Endometrium (tissue), 2 donors: ENCODE data around the gene ZFP14.

Experiments
- FAIRE-seq: peaks from 2 replicates; lab custom pipeline; 2012; peaks lifted over from hg19 to GRCh38; lab: Jason Lieb, UNC
- donor health status: control.
- donor health status: control.

The ZFP14 gene

GRCh38 chr19:36378625-36379509 lies at the start of gene ZFP14:
Gene ZFP14 (minus strand): TSS chr19:36379201. CDS start chr19:36367892, 11,309 bp downstream.
- no peak for FAIRE-seq

- FAIRE-seq, result no peak
Observed at GRCh38 chr19:36423925-36424324, 44.9 kb upstream of the ZFP14 start.

- FAIRE-seq, result no peak
Observed at GRCh38 chr19:36421749-36422481, 42.9 kb upstream of the ZFP14 start.

DNA sequence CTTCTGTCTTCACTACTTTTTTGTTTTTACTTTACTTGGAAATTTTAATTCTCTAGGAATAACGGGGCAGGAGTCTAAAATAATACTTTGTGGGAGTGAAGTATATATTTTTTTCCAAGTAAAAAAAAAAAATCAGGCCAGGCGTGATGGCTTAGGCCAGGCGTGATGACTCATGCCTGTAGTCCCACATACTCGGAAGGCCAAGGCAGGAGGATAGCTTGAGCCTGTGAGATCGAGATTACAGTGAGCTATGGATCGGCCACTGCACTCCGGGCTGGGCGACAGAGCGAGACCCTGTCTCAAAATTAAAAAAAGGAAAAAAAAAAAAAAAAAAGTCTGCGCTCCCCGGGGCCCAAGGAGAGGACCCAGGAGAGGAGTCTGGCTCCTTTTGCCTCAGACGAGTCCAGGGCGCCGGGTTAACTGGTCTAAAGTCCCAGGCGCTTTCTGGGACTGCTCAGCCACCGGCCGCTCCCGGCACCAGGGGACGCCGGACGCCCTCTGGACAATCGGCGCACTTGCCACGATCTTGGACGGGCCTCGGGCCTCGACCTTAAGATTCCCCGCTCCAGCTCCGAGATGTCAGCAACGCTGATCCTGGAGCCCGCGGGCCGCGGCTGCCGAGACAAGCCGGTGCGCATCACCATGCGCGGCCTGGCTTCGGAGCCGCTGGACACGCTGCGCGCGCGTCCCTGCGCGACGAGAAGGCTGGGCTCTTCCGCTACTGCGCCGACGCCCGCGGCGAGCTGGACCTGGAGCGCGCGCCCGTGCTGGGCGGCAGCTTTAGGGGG lies 42.2 kb upstream of the ZFP14 start:
- no peak for FAIRE-seq

DNA sequence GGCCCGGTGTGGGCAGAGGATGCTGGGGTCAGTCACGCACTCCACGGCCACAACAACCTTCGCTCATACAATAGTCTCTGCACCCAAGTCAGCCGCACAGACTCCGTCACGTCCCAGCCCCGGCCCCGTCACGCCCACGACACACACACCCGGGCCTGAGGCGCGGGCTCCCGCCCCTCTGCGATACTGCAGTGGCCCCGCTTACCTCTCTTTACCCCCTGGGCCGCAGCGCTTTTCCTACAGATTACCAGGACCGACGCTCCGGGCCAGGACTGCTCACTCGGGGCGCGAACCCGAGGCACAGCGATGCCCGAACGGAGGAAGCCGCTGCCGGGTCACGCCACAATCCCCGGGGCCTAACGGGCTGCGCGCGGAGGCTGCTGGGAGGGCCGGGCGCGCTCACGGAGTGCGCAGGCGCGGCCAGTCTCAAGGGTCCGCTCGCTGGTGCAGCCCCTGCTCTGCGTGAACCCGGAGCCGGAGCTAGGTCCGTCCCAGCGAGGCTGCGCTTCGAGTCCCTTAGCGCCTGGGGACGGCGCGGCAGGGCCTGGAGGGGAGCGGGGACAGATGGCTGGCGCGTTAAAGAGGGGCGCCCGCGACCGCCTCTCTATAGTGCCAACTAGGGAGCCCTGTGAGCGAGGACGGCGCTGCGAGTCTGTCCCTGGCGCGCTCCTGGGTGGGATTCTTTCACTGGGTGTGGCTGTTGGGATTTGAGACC lies 39.4 kb upstream of the ZFP14 start, which contains the start of gene ZFP82:
Gene ZFP82, minus strand, starts transcription at position 358 of the 715 bp plus-strand sequence. CDS start 8,855 bp downstream, outside the sequence.
- FAIRE-seq, result no peak

GRCh38 chr19:36417752-36418286 lies 38.8 kb upstream of the ZFP14 start:
- no peak for FAIRE-seq

GRCh38 chr19:36409841-36410240 lies 30.8 kb upstream of the ZFP14 start:
- FAIRE-seq, result no peak

- FAIRE-seq, result no peak
Observed at GRCh38 chr19:36408101-36408500, 29.1 kb upstream of the ZFP14 start.

DNA sequence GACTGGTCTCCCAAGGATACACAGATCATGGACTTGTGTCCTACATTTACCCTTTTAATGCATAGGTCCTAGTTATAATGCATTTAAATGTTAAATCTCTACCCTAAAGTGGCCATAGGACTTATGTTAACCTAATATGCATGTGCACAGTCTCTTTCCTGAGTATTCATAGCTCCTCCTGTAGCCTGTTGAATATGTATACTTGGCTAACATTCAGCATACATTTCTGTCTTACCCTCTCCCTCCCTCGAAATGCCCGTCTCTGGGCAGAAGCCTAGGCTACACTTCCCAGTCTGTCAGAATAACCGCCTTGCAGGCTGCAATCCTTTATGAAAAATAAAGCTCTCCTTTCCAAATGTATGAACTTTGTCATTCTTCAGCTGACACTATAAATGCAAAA lies 25.5 kb upstream of the ZFP14 start:
- FAIRE-seq, result no peak

GRCh38 chr19:36401475-36401874 lies 22.5 kb upstream of the ZFP14 start:
- no peak for FAIRE-seq

DNA sequence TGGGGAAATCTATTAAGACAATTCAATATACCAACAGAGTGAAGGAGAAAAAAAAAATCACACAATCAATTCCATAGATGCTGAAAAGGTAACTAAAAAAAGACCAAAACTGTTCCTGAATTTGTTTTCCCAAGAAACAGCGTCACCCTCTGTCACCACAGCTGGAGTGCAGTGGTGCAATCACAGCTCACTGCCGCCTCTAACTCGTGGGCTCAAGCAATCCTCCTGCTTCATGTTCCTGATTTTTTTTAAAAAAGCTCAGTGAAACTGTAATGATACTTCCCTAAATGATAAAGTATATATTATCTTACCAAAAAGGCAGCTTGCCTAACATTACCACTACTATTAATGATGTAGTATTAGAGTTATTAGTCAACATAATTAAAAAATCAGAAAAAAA lies 19.6 kb upstream of the ZFP14 start:
- FAIRE-seq, result no peak

- FAIRE-seq, result no peak
Observed at GRCh38 chr19:36392916-36393673, 14.1 kb upstream of the ZFP14 start.

- no peak for FAIRE-seq
Observed at GRCh38 chr19:36379510-36379819, 464 bp upstream of the ZFP14 start.

DNA sequence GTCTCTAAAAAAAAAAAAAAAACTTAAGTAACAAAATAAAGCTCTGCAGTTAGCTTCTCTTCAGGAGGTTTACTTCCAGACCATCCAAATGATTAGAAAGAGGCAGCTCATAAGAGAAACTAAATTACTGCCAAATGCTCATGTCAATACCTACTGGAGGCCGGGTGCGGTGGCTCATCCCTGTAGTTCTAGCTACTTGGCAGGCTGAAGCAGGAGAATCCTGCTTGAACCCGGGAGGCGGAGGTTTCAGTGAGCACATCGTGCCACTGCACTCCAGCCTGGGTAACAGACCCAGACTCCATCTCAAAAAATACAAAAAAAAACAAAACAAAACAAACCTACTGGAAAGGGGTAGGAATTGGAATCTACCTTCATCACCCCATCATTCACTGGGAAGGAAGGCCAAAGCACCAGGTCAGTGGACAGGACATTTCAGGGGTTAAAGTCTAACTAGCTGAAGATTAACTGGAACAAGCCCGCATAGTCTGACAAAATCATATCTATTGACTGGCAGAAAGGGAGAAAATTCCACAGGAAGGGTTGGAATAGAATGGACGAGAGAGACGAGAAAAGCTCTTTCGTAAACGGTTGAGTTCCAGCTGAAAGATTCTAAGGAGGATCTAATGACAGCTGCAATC lies 1.3 kb downstream of the ZFP14 start:
- no peak for FAIRE-seq

GRCh38 chr19:36373638-36374156 lies 5.3 kb downstream of the ZFP14 start:
- FAIRE-seq, result no peak

GRCh38 chr19:36371886-36372285 lies 7.1 kb downstream of the ZFP14 start:
- no peak for FAIRE-seq

GRCh38 chr19:36363845-36364244 lies 15.2 kb downstream of the ZFP14 start:
- FAIRE-seq, result no peak

GRCh38 chr19:36340786-36341372 lies 38.1 kb downstream of the ZFP14 start:
- no peak for FAIRE-seq

DNA sequence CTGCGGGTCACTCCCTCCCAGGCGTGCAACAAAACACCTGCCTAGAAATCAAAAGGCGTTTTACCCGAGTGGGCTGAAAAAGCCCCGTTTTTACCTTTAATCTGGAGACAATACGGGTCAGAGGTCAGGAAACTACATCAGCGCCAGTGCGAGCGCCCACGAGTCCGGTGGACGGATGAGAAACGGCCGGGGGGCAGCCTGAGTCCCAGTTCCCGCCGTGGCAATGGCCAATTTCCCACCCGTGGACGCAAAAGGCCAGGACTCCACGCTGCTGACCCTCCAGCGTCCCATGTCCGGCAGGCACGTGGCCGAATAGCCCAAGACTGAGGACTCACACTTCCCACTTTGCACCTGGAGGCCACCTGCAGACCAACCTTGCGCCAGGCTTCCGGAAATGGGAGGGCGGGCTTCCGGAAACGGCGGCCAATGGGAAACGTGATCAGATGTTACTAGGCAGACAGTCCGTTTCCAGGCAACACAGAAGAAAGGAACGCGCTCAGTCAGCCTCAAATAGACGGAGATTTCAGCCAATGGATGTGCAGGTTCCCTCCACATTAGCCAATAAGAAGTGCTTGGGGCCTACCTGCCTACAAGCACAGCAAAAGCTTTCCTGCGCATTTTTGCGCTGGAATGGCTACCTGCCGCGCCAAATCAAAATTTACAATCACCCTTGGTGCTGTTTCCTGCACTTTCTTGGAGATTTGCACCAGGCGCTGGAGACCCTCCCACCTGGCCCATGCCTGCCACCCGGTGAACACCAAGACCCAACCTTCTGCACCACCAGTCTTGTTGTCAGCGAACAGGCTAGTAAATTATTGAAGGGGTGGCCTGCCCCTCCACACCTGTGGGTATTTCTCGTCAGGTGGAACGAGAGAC lies 47.4 kb downstream of the ZFP14 start:
- peak; percentile 98 for FAIRE-seq
